Astrocyte (in vitro differentiated cells and primary cell): Measurements from ENCODE around the gene FAM53A. TPM values are rescaled to one million over a fixed set of nuclear protein-coding genes. Genes with fewer than 3 reads are reported as not detected.

ENCODE experiments used
- DNase-seq: peaks from one replicate; pipeline ENCODE4 v3.0.0-alpha.2; 2010; ENCODE audit warnings: low read depth
- FAIRE-seq: peaks from 2 replicates; lab custom pipeline; 2011; peaks lifted over from hg19 to GRCh38; lab: Jason Lieb, UNC
- H2AFZ ChIP-seq: 2 replicates; pipeline ENCODE4 v1.6.0; 2012; ENCODE audit warnings: low read depth, low read length, inconsistent platforms
- H3K27ac ChIP-seq: 2 replicates; pipeline ENCODE4 v1.5.1; 2011; ENCODE audit warnings: low read depth, low read length, inconsistent platforms
- H3K27me3 ChIP-seq: 2 replicates; pipeline ENCODE4 v1.6.0; 2011; ENCODE audit warnings: low read length, inconsistent platforms; ENCODE audit not compliant: insufficient read depth
- H3K36me3 ChIP-seq: 2 replicates; pipeline ENCODE4 v1.5.1; 2011; ENCODE audit warnings: low read length, inconsistent platforms; ENCODE audit not compliant: insufficient read depth
- H3K4me1 ChIP-seq: 2 replicates; pipeline ENCODE4 v1.5.1; 2011; ENCODE audit warnings: low read length, inconsistent platforms; ENCODE audit not compliant: insufficient read depth
- H3K4me2 ChIP-seq: 2 replicates; pipeline ENCODE4 v1.6.0; 2012; ENCODE audit warnings: low read length, inconsistent platforms
- H3K4me3 ChIP-seq: 2 replicates; pipeline ENCODE4 v1.5.1; 2011; ENCODE audit warnings: low read depth, mild to moderate bottlenecking, low read length, inconsistent platforms; ENCODE audit not compliant: insufficient read depth
- H3K79me2 ChIP-seq: 2 replicates; pipeline ENCODE4 v1.6.0; 2012; ENCODE audit warnings: mild to moderate bottlenecking, low read length, inconsistent platforms; ENCODE audit not compliant: insufficient read depth
- H3K9ac ChIP-seq: 2 replicates; pipeline ENCODE4 v1.6.0; 2012; ENCODE audit warnings: mild to moderate bottlenecking, low read length, inconsistent platforms
- H3K9me3 ChIP-seq: 2 replicates; pipeline ENCODE4 v1.5.1; 2012; ENCODE audit warnings: low read depth, mild to moderate bottlenecking, low read length, inconsistent platforms; ENCODE audit not compliant: insufficient read depth
- H4K20me1 ChIP-seq: 2 replicates; pipeline ENCODE4 v1.6.0; 2012; ENCODE audit warnings: low read length, inconsistent platforms; ENCODE audit not compliant: insufficient read depth
- H3K27ac Mint-ChIP-seq: one replicate; pipeline ENCODE4 v1.8.0; 2021; ENCODE audit warnings: mild to moderate bottlenecking, mixed read lengths; ENCODE audit not compliant: unreplicated experiment
- H3K27me3 Mint-ChIP-seq: one replicate; pipeline ENCODE4 v1.8.0; 2021; ENCODE audit warnings: low read depth, mixed read lengths; ENCODE audit not compliant: unreplicated experiment
- H3K36me3 Mint-ChIP-seq: one replicate; pipeline ENCODE4 v1.8.0; 2021; ENCODE audit warnings: low read depth, mixed read lengths; ENCODE audit not compliant: unreplicated experiment
- H3K4me1 Mint-ChIP-seq: one replicate; pipeline ENCODE4 v1.8.0; 2021; ENCODE audit warnings: low read depth, mixed read lengths; ENCODE audit not compliant: unreplicated experiment
- H3K4me3 Mint-ChIP-seq: one replicate; pipeline ENCODE4 v1.8.0; 2021; ENCODE audit warnings: mild to moderate bottlenecking, moderate library complexity, mixed read lengths; ENCODE audit not compliant: unreplicated experiment
- H3K9me3 Mint-ChIP-seq: one replicate; pipeline ENCODE4 v1.8.0; 2021; ENCODE audit warnings: mild to moderate bottlenecking, mixed read lengths; ENCODE audit not compliant: unreplicated experiment
- EZH2 ChIP-seq: IDR thresholded peaks from 2 replicates; pipeline ENCODE4 v1.6.1; 2012; ENCODE audit warnings: mild to moderate bottlenecking, low read length, inconsistent platforms; ENCODE audit not compliant: insufficient read depth
- total RNA-seq: library from RNA; stranded (reverse); gene quantifications from 2 replicates; pipeline ENCODE4 v1.2.1, GENCODE V29; 2021
- TF ChIP-seq, protein P1 (sequence below): IDR thresholded peaks from 2 replicates; pipeline ENCODE4 v1.5.1; 2011; ENCODE audit warnings: low read depth, mild to moderate bottlenecking, inconsistent platforms, low read length, moderate library complexity; ENCODE audit not compliant: insufficient read depth

Gene FAM53A
- total RNA-seq, 1 donor from 2014 or later: 2.1 TPM

DNA sequence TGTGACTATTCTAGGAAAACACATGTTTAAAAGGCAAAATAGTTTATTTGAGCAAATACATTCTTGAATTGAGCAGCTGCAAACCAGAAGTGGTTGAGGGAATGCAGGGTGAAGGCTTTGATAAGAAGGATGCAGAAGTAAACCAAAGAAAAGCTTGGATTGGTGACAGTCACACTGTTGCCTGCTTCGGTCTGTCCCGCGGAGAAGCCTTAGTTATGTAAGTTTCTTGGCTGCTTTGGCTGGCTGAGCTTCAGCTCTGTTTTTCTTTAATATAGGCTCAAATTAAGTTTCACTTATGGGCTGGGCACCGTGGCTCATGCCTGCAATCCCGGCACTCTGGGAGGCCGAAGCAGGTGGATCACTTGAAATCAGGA, 67.6 kb downstream of the FAM53A start:
- H3K9ac ChIP-seq: no peak overlapping the region
- peaks cover 21% of the 10 kb centered on the region for H3K27me3 Mint-ChIP-seq
- FAIRE-seq: no peak

DNA sequence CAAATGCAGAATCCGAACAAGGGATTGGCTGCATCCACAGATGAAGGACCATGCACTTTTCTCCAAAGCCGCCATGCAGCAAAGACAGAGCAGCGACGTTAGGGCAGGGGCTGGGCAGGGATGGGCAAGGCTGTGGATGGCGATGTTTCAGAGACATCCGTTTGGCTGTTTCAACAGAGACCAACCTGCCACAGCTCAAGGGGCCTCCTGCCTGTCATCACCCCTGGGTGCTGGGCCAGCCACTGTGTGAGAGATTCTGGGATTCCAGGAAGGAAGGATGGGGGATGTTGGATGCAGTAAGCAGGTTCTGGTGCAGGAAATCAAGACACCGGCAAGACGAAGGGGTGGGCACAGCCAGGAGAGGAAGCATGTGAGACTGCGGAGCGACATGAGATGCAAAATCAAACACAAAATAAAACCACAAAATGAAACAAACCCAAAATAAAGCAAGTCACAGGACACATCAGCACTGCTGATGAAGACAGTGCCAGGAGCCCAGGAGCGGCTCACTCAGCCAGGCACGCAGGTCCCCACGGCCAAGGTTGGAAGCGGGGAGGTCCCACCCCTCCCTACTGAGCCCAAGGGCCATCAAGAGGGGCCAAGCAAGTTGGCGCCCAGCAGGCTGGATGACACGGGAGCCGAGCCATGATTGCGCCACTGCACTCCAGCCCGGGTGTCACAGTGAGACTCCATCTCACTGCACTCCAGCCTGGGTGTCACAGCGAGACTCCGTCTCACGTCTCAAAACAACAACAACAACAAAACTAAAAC, 68.1 kb downstream of the FAM53A start:
- H2AFZ ChIP-seq: no peak overlapping the region
- no peak overlapping the region for H3K27ac ChIP-seq
- no peak overlapping the region for H3K9ac ChIP-seq
- Mint-ChIP-seq H3K4me1 (no peaks in the 10 kb centered on the region), H3K27me3 (peaks cover 19% of the 10 kb centered on the region), H3K27ac (peak overlapping the region; percentile 62), H3K36me3 (peaks cover 5% of the 10 kb centered on the region), H3K4me3 (no peak overlapping the region), H3K9me3 (peaks cover 11% of the 10 kb centered on the region)
- no peaks in the 10 kb centered on the region for H3K9me3 ChIP-seq
- no peak for DNase-seq
- H3K27me3 ChIP-seq: no peaks in the 10 kb centered on the region
- no peak for TF ChIP-seq EZH2
- TF ChIP-seq, protein P1, sequence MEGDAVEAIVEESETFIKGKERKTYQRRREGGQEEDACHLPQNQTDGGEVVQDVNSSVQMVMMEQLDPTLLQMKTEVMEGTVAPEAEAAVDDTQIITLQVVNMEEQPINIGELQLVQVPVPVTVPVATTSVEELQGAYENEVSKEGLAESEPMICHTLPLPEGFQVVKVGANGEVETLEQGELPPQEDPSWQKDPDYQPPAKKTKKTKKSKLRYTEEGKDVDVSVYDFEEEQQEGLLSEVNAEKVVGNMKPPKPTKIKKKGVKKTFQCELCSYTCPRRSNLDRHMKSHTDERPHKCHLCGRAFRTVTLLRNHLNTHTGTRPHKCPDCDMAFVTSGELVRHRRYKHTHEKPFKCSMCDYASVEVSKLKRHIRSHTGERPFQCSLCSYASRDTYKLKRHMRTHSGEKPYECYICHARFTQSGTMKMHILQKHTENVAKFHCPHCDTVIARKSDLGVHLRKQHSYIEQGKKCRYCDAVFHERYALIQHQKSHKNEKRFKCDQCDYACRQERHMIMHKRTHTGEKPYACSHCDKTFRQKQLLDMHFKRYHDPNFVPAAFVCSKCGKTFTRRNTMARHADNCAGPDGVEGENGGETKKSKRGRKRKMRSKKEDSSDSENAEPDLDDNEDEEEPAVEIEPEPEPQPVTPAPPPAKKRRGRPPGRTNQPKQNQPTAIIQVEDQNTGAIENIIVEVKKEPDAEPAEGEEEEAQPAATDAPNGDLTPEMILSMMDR: no peak
- no peak for FAIRE-seq
- no peak overlapping the region for H3K4me3 ChIP-seq
- H3K4me1 ChIP-seq: no peaks in the 10 kb centered on the region
- no peaks in the 10 kb centered on the region for H4K20me1 ChIP-seq
- H3K4me2 ChIP-seq: no peak overlapping the region
- H3K36me3 ChIP-seq: no peaks in the 10 kb centered on the region
- no peaks in the 10 kb centered on the region for H3K79me2 ChIP-seq

More for the DNA sequence above, 67.6 kb downstream of the FAM53A start:
- H2AFZ ChIP-seq: no peak overlapping the region
- Mint-ChIP-seq H3K9me3 (peaks cover 11% of the 10 kb centered on the region), H3K36me3 (peaks cover 5% of the 10 kb centered on the region), H3K4me3 (no peak overlapping the region), H3K27ac (no peak overlapping the region), H3K4me1 (no peaks in the 10 kb centered on the region)
- H3K27ac ChIP-seq: no peak overlapping the region
- H3K79me2 ChIP-seq: no peaks in the 10 kb centered on the region
- H4K20me1 ChIP-seq: no peaks in the 10 kb centered on the region
- no peaks in the 10 kb centered on the region for H3K4me1 ChIP-seq
- no peak overlapping the region for H3K4me2 ChIP-seq
- no peaks in the 10 kb centered on the region for H3K27me3 ChIP-seq
- H3K9me3 ChIP-seq: no peaks in the 10 kb centered on the region
- H3K36me3 ChIP-seq: no peaks in the 10 kb centered on the region
- no peak overlapping the region for H3K4me3 ChIP-seq
- no peak for DNase-seq
- no peak for TF ChIP-seq EZH2
- TF ChIP-seq, protein P1: no peak
